Epidermal melanocyte (primary cell): ENCODE measurements around the gene EXOSC5.

ENCODE experiments used
- DNase-seq: peaks from one replicate; pipeline ENCODE4 v3.0.0; 2011; ENCODE audit warnings: low spot score; ENCODE audit not compliant: insufficient read length

The EXOSC5 gene

GRCh38 chr19:41426952-41427646 is 29.9 kb upstream of the EXOSC5 start, which contains the start of gene B3GNT8:
TSS of gene B3GNT8 (minus strand) at chr19:41427374. CDS start at chr19:41426778, 596 bp downstream.
- peak; percentile 77 for DNase-seq

GRCh38 chr19:41426116-41426841 is 29.1 kb upstream of the EXOSC5 start:
- no peak for DNase-seq

GRCh38 chr19:41425174-41426115 is 28.3 kb upstream of the EXOSC5 start:
- DNase-seq = no peak

GRCh38 chr19:41424335-41425173 is 27.4 kb upstream of the EXOSC5 start:
- DNase-seq = no peak

- DNase-seq = no peak
Measured at GRCh38 chr19:41422955-41423354, 25.8 kb upstream of the EXOSC5 start.

- DNase-seq = no peak
Measured at GRCh38 chr19:41422456-41422855, 25.3 kb upstream of the EXOSC5 start.

GRCh38 chr19:41421973-41422372 is 24.8 kb upstream of the EXOSC5 start:
- no peak for DNase-seq

- no peak for DNase-seq
Measured at GRCh38 chr19:41421314-41421713, 24.2 kb upstream of the EXOSC5 start.

GRCh38 chr19:41420101-41420880 is 23.1 kb upstream of the EXOSC5 start:
- DNase-seq = no peak

- no peak for DNase-seq
Measured at GRCh38 chr19:41416194-41416674, 19.1 kb upstream of the EXOSC5 start.

GRCh38 chr19:41415154-41415571 is 18.0 kb upstream of the EXOSC5 start:
- no peak for DNase-seq

GRCh38 chr19:41414461-41414860 is 17.3 kb upstream of the EXOSC5 start:
- DNase-seq = no peak

GRCh38 chr19:41413947-41414346 is 16.8 kb upstream of the EXOSC5 start:
- DNase-seq = no peak

GRCh38 chr19:41412953-41413352 is 15.8 kb upstream of the EXOSC5 start:
- no peak for DNase-seq

- DNase-seq = no peak
Measured at GRCh38 chr19:41411968-41412265, 14.8 kb upstream of the EXOSC5 start.

- DNase-seq = peak; percentile 45
Measured at GRCh38 chr19:41411100-41411967, 14.2 kb upstream of the EXOSC5 start.

GRCh38 chr19:41410336-41411054 is 13.3 kb upstream of the EXOSC5 start:
- DNase-seq = no peak

GRCh38 chr19:41409288-41409687 is 12.1 kb upstream of the EXOSC5 start:
- no peak for DNase-seq
